NCI-H1105 treated with DMSO at 0.1 percent for 48 hours (cell line): ENCODE measurements around the gene EPHB2.
"Not testable (repeated sequence)": the region's sequence is repeated elsewhere in the genome, so short reads cannot be mapped to it uniquely, and the experiment has no call there.

Experiments
- DNase-seq: peaks from one replicate; lab custom pipeline; 2025; lab: John Stamatoyannopoulos, UW

Gene EPHB2

GRCh38 chr1:22838965-22839364, 128.3 kb downstream of the EPHB2 start:
- DNase-seq, result no peak

- DNase-seq, result no peak
Observed at GRCh38 chr1:22839806-22840205, 129.2 kb downstream of the EPHB2 start.

DNA sequence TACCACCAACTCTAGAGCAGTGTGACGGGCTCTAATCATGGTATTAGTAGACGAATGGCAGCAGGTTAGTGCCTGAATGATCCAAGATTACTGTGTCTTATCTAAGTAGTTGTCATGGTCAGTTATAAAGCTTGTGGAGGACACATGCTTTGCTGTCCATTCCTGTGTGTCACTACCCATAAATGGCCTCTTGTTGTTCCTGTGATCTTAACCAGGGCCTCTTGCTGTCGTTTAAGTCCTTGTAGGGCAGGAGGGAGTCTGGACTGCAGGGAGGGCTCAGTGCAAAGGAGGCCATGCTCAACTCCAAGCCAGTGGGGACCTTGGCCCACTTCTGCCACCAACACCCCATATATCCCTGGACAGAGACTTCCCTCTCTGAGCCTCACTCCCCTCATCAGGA, 130.5 kb downstream of the EPHB2 start:
- DNase-seq, result no peak

- DNase-seq, result peak; percentile 52
Observed at GRCh38 chr1:22841860-22842281, 131.2 kb downstream of the EPHB2 start.

DNA sequence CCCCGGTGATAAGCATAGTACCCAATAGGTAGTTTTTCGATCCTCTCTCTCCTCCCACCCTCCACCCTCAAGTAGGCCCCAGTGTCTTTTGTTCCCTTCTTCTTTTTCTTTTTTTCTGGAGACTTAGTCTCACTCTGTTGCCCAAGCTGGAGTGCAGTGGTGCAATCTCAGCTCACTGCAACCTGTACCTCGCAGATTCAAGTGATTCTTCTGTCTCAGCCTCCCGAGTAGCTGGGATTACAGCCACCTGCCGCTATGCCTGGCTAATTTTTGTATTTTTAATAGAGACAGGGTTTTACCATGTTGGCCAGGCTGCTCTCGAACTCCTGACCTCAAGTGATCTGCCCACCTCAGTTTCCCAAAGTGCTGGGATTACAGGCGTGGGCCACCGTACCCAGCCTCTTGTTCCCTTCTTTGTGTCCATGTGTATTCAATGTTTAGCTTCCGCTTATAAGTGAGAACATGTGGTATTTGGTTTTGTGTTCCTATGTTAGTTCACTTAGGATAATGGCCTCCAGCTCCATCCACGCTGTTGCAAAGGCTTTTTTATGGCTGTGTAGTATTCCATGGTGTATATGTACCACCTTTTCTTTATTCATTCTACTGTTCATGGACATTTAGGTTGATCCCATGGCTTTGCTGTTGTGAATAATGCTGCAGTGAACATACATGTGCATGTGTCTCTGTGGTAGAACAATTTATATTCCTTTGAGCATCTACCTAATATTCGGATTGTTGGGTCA, 133.0 kb downstream of the EPHB2 start:
- DNase-seq, result not testable (repeated sequence)

DNA sequence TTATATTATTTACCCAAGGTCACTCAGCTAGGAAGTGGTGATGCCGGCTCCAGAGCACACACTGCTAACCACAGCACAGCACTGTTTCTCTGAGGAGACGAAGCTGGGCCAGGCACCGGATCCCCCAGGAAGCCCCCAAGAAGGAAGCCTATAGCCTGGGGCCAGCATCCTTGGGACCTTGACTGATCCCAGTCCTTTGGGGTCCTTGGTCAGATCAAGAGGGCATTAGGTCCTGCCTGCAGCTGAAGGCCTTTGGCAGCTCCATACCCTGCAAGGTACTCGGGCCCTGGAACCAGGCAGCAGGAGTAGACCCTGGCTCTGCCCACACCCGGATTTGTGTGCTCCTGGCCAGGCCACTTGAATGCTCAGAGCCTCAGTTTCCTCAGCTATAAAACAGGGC, 134.0 kb downstream of the EPHB2 start:
- no peak for DNase-seq

DNA sequence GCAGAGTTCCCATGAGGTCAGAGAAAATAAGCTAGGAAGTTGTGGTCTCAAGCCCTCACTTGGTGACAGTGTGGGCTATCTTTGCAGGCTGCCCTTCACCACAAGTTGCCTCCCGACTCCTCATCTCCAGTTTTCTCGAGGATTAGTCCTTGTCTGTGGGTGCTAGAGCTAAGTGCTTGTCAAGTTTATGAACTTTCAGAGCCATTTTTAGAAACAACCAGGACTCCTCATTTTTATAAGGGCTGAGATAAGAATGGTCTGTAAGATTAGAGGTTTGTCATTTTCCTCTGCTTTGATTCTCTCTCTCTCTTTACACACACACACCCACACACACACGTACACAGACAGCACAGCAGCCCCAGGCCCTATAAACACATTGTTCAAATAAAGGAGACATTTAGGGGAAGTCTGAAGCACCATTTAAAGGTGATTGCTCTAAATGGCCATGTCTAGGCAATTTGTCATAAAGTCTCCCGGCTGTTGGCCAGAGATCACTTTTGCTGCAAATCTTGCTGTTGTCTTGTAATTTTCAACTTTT, 134.8 kb downstream of the EPHB2 start:
- no peak for DNase-seq

DNA sequence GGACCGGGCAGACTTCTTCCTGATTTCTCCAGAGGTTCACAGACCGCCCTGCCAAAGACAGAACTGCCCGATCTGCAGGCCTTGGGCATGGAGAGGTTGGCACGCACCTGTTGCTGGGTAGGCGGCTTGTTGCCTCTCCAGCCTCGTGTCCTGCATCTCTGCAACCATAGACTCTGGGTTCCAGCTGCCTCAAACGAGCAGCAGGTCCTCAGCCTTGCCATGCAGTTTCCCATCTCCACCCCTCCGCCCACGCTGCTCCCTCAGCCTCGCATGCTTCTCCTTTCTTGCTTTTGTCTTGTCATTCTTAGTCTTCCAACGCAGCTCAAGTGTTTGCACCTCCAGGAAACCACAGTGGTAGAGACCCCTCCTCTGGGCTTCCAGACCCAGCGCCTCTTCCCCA, 135.8 kb downstream of the EPHB2 start:
- no peak for DNase-seq

GRCh38 chr1:22847249-22847648, 136.6 kb downstream of the EPHB2 start:
- DNase-seq, result no peak

- DNase-seq, result no peak
Observed at GRCh38 chr1:22847709-22848108, 137.1 kb downstream of the EPHB2 start.

DNA sequence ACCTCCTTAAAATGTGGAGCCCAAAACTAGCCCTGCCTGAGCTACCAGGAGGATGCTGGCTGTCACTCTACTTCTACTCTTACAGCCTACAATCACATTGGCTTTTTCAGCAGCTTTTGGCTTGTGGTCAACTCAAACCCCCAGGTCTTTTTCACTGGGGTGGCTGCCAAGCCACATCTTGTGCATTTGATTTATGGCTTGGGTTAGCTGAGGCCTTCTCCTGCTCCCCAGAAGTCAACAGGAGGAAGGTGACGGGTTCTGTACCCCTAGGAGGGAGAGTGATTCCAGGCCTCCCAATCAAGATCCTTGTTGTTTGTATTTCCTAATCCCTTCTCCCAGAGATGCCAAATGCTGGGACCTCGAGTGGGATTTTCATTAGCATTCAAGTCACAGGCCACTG, 137.8 kb downstream of the EPHB2 start:
- no peak for DNase-seq

GRCh38 chr1:22849770-22850169, 139.1 kb downstream of the EPHB2 start:
- DNase-seq, result no peak

- DNase-seq, result no peak
Observed at GRCh38 chr1:22850281-22850680, 139.6 kb downstream of the EPHB2 start.

DNA sequence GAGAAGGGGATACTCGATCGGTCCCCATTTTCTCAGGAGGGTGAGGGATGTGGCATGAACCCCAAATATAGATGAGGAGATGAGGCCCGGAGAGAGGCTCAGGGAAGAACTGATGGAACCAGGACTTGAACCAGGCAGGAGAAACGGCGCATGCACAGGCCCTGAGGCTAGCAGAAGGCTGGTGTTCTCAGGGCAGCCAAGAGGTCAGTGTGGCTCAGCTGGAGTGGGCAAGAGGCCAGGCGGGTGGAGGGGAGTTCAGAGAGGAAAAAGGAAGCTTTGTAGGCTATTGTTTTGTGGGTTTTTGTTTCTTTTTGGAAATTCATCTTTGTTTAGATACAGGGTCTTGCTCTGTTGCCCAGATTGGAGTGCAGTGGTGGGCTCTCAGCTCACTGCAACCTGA, 140.0 kb downstream of the EPHB2 start:
- no peak for DNase-seq

DNA sequence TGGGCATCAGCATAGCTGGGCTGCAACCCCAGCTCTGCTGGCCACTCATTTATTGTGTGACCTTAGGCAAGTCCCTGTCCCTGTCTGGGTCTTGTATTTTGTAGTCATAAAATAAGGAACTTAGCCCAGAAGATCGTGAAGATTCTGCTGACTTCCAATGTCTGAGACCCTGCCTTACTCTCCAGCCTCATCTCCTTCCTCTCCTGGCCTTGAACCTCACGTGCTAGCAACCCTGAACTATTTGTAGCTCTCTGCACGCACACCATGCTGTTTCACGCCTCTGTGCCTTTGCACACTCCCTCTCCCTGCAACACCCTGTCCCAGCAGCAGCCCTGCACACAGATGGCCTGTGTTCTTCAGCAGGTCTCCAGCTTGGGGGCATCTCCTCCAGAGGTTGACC, 140.9 kb downstream of the EPHB2 start:
- DNase-seq, result no peak

GRCh38 chr1:22852144-22852655, 141.6 kb downstream of the EPHB2 start:
- DNase-seq, result no peak

DNA sequence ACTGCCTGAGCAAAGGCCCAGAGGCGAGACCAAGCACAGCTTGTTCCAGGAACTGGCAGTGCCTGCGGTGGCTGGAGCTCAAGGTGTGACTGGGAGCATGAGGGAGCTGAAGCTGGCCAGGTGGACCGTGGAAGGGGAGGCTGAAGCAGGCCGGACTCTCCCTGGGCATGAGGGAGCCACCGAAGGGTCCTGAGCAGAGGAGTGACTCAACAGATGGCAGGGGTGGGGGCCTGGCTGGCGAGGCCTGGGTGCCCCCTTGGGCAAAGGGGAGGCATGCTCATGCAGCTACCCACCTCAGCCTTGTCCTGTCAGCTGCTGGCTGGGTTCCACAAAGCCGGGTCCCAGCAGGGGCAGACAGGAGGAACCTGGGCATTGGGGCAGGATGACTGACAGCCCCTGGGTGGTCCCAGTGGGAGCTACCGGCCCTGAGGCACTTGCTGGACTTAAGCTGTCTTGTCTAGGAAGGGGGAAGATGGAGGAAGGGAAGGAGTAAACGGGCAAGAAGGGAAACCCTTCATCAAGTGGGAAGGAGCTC, 143.1 kb downstream of the EPHB2 start:
- DNase-seq, result no peak

- no peak for DNase-seq
Observed at GRCh38 chr1:22854688-22855565, 144.3 kb downstream of the EPHB2 start.

DNA sequence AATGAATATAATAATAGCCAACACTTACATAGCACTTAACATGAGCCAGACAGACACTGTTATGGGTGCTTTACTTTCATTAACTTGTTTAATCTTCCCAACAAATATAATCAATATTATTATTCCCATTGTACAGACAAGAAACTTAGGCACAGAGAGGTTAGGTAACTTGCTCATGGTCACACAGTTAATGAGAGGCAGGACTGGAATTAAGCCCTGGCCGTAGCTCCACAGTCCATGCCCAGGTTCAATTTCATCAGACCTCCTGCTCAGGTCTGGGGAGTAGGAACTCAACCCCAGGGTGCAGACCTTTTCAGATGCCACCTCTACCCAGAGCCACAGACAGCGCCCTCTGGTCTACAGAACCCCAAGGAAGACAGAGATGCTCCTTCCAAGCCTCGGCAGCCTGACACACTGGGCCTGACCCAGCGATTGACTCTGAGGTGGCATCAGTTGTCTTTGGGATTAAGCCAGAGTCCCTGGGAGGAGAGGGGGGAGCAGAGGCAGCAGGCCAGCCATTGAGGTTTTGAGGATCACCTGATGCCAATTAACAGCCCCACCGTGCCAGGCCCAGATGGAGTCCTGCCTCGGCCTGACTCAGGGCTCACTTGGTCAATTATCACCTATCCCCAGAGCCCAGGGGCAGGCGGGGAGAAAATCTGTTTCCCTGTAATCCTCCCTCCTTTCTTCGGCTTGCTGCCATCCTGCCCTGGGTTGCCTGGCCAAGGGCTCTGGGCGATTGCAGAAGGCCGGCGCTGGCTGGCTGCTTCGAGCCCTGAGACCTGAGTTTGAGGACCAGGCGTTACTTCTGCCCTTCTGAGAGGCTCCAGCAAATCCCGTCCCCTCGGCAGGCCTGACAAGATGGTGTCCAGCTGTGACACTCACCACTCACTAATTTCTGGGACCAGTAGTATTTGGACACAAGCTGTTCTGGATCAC, 145.3 kb downstream of the EPHB2 start:
- DNase-seq, result no peak

DNA sequence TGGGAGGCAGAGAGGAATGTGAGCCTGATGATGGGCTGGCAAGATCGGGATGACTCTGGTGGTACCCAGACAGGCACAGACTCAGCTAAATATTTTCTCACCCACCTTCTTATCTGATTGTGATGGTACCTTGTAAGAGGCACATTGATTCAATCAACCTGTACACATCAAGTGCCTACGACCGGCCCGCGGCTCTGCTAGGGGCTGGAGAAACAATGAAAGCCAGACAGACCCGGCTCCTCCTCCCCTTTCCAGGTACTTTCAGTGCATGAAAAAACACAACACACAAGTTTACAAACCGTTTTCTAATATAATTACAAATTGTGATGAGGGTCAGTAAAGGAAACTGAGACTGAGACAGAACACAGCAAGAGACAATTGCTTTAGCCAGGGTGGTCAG, 147.0 kb downstream of the EPHB2 start:
- DNase-seq, result no peak

GRCh38 chr1:22860414-22860800, 149.8 kb downstream of the EPHB2 start:
- DNase-seq, result no peak
